GM10248 (cell line): ENCODE data around the gene ACAD9.
A peak's percentile ranks its signal among the peaks of the same experiment; 100 is the strongest.

Source experiments
- CTCF ChIA-PET: fragments of 300-600 bp; sonication (Branson Sonifier 250); formaldehyde crosslinking; extraction: SDS; loops from one replicate; lab custom pipeline; 2021; ENCODE audit warnings: antibody characterized with exemption; lab: Yijun Ruan, JAX
- POLR2A ChIA-PET: fragments of 350-650 bp; sonication (Branson Sonifier 250); formaldehyde crosslinking; extraction: SDS; loops from one replicate; lab custom pipeline; 2020; ENCODE audit warnings: antibody characterized with exemption; lab: Yijun Ruan, JAX
- DNase-seq: peaks from one replicate; pipeline ENCODE4 v3.0.0; 2012; ENCODE audit errors: extremely low spot score
- CTCF ChIP-seq: IDR thresholded peaks from 2 replicates; pipeline ENCODE4 v1.5.1; 2012; ENCODE audit warnings: mild to moderate bottlenecking, low read depth; ENCODE audit errors: extremely low read depth, missing control alignments, control extremely low read depth

The ACAD9 gene

DNA sequence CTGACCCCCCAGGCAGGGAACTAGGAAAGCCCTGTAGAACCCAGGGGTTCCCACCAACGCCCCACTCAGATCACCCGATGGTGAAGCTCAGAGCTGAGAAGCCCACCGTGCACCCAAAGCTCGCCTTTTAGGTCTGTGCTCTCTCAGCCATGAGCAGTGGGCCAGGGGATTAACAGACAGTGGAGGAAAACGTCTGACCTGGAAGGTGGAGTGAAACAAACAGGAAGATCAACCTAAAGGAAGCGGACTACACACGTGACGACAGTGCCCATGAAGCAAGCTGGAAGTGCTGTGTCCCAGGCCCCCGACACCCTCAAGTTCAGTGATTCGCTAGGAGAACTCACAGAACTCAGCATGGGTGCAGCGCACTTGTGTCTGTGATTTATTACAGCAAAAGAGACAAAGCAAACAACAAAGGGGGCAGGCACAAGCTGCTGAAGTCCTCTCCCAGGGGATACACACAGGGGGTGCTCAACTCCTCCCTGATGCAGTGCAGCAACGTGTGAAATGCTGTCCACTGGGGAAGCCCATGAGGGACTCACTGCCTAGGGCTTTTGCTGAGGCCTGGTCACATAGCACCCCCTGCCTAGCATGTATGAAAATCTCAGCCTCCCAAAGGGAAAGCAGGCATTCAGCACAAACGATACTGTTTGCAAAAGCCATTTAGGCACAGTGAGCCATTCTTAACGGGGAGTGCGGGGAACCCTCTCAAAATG lies 71.0 kb downstream of the ACAD9 start:
- ChIA-PET POLR2A (no interaction called here), CTCF (interaction anchor here (0.9 to 3.0 kb wide), 3 partner anchors 16 to 330 kb away, joined by 3 to 11 read pairs (median 3); no protein-coding TSS in a partner anchor)
- peak; percentile 40 for TF ChIP-seq CTCF
- no peak for DNase-seq

GRCh38 chr3:128956440-128956839 lies 77.0 kb downstream of the ACAD9 start:
- CTCF ChIA-PET, result interaction anchor here (1.5 to 1.8 kb wide), 2 partner anchors 14 to 427 kb away, joined by 3 to 6 read pairs; no protein-coding TSS in a partner anchor
- TF ChIP-seq CTCF, result no peak
- no peak for DNase-seq
- POLR2A ChIA-PET, result no interaction called here
